ENCODE measurements around the gene NSFL1C.

- no peak for TF ChIP-seq CEBPB (IDR thresholded peaks at IDR 0.05)
- TF ChIP-seq, protein P1, sequence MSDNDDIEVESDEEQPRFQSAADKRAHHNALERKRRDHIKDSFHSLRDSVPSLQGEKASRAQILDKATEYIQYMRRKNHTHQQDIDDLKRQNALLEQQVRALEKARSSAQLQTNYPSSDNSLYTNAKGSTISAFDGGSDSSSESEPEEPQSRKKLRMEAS (IDR thresholded peaks at IDR 0.05): no peak
These were observed 43.4 kb downstream of the NSFL1C start for GRCh38 chr20:1423206-1423605.
